Tibial nerve (tissue), 4 donors: ENCODE data around the gene NMRK1. TPM values are rescaled to one million over a fixed set of nuclear protein-coding genes. Genes with fewer than 3 reads are reported as not detected.

Experiments used
- DNase-seq, 2 donors: peaks; one replicate each; pipeline ENCODE4 v3.0.0-alpha.2; 2019; ENCODE audit warnings: low spot score in 2 of 2
- H3K27ac ChIP-seq, 4 donors: fragments of 200-600 bp; sonication (generic) in 3 of 4; one replicate each; pipeline ENCODE4 v1.5.1; 2017 to 2019; ENCODE audit warnings: mild to moderate bottlenecking in 1 of 4
- H3K27me3 ChIP-seq, 2 donors: fragments of 200-600 bp; sonication (generic) in 1 of 2; one replicate each; pipeline versions ENCODE4 v1.5.1 to v1.6.0; 2017 to 2019
- H3K36me3 ChIP-seq, 3 donors: fragments of 200-600 bp; sonication (generic); one replicate each; pipeline ENCODE4 v1.5.1; 2018 to 2019
- H3K4me1 ChIP-seq, 4 donors: fragments of 200-600 bp; sonication (generic) in 3 of 4; one replicate each; pipeline ENCODE4 v1.5.1; 2017 to 2019
- H3K4me3 ChIP-seq, 4 donors: fragments of 200-600 bp; sonication (generic) in 3 of 4; one replicate each; pipeline ENCODE4 v1.5.1; 2017 to 2019; ENCODE audit warnings: mild to moderate bottlenecking in 1 of 4, moderate library complexity in 1 of 4
- H3K9me3 ChIP-seq, 4 donors: fragments of 200-600 bp; sonication (generic) in 3 of 4; one replicate each; pipeline ENCODE4 v1.5.1; 2017 to 2019
- EP300 ChIP-seq, 2 donors: sonication (generic); formaldehyde crosslinking; IDR thresholded peaks; one replicate each; pipeline ENCODE4 v1.6.1; 2017; ENCODE audit warnings: antibody characterized with exemption in 2 of 2, mild to moderate bottlenecking in 1 of 2
- POLR2A ChIP-seq, 2 donors: fragments of 450-650 bp; IDR thresholded peaks; one replicate each; pipeline ENCODE4 v1.6.1; 2017; ENCODE audit warnings: antibody characterized with exemption in 2 of 2, mild to moderate bottlenecking in 2 of 2, moderate library complexity in 2 of 2
- WGBS, 2 donors: methylation state at CpG; one replicate each; pipeline ENCODE4 v1.1.5; 2018; 5-methylcytosine and 5-hydroxymethylcytosine counted together
- total RNA-seq, 4 donors: library from RNA; depleted of rRNA; stranded (reverse); fragments of >200 nt; gene quantifications; one replicate each; pipeline ENCODE4 v1.1.0, GENCODE V29; 2016
- TF ChIP-seq, protein P1 (sequence below), 5 experiments: fragments of 200-600 bp in 3 of 5; fragments of 450-650 bp in 2 of 5; sonication (generic) in 3 of 5; IDR thresholded peaks; one replicate each; pipeline ENCODE4 v1.5.1; 2016 to 2019; ENCODE audit warnings: antibody characterized with exemption in 5 of 5, mild to moderate bottlenecking in 3 of 5, moderate library complexity in 2 of 5

NMRK1 gene
- total RNA-seq, 4 donors from 2014 or later = 11.1 to 35.0 (median 16.2) TPM

DNA sequence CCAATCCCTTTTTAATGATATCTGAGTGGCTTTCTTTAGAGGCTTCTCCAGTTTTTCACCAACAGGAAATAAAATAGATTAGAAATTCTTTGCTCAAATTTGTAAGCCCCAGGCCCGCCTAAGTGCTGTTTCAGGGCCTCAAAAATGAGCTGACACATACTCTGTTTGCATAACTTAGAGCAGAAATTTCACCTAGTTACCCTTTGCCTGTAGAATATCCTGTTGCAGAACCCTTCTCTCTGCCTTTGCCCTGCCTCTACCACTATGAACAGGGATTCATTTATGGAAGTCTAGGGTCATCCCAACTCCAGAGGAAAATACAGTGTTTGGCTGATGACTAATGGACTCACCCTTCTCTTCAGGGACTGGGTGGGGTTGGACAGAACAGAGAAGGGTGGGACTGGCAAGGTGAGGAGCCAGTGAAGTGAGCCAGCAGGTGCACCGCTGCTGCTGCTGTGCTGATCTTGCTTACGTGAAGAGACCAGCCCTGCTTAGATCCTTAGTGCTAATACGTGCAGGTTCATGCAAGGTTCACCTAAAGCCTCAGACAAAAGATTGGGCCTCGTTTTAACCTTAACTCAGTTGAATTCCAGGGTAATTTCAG lies 23.2 kb upstream of the NMRK1 start:
- no peak overlapping the region for H3K4me3 ChIP-seq
- H3K4me1 ChIP-seq = peaks cover 0 to 49% (median 3%) of the 10 kb centered on the region in 4 donors
- H3K27ac ChIP-seq = no peak overlapping the region
- WGBS, 2 donors = 79 to 82% methylated on average over 5 of the region's 5 CpGs
- TF ChIP-seq, protein P1, sequence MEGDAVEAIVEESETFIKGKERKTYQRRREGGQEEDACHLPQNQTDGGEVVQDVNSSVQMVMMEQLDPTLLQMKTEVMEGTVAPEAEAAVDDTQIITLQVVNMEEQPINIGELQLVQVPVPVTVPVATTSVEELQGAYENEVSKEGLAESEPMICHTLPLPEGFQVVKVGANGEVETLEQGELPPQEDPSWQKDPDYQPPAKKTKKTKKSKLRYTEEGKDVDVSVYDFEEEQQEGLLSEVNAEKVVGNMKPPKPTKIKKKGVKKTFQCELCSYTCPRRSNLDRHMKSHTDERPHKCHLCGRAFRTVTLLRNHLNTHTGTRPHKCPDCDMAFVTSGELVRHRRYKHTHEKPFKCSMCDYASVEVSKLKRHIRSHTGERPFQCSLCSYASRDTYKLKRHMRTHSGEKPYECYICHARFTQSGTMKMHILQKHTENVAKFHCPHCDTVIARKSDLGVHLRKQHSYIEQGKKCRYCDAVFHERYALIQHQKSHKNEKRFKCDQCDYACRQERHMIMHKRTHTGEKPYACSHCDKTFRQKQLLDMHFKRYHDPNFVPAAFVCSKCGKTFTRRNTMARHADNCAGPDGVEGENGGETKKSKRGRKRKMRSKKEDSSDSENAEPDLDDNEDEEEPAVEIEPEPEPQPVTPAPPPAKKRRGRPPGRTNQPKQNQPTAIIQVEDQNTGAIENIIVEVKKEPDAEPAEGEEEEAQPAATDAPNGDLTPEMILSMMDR (IDR thresholded peaks at IDR 0.05) = no peak
- TF ChIP-seq EP300 (IDR thresholded peaks at IDR 0.05) (no peak), POLR2A (IDR thresholded peaks at IDR 0.05) (no peak)
- no peaks in the 10 kb centered on the region for H3K27me3 ChIP-seq
- H3K36me3 ChIP-seq = no peaks in the 10 kb centered on the region
- H3K9me3 ChIP-seq = no peaks in the 10 kb centered on the region
- no peak for DNase-seq

DNA sequence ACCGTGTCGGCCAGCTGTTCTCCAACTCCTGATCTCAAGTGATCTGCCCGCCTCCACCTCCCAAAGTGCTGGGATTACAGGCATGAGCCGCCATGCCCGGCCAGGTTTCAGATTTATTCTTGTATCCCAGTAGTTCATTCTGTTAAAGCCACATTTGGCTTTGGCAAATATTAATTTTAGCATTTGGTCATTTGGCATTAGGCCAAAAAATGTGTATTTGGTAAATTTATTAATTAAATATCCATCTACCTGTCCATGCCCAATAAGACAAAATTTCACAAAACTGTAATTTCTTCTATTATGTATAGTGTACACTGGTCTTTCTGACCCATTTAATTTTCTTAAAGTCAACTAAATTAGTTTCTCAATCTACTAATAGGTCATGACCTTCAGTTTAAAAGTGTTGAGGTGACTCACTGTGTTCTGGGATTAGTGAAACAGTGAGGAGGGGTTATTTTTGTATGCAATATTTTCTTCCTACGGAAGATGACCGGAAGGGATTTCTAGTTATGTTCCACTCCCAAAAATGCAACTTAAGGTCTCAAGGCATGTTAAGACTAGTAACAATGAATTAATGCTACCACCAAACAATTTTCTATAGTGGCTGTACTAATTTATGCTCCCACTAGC lies 21.4 kb upstream of the NMRK1 start:
- Histone ChIP-seq H3K4me3 (no peak overlapping the region), H3K36me3 (no peaks in the 10 kb centered on the region), H3K27me3 (no peaks in the 10 kb centered on the region), H3K27ac (no peak overlapping the region), H3K4me1 (peaks cover 0 to 62% (median 11%) of the 10 kb centered on the region in 4 donors), H3K9me3 (no peaks in the 10 kb centered on the region)
- TF ChIP-seq, protein P1 (IDR thresholded peaks at IDR 0.05) = no peak
- TF ChIP-seq EP300 (IDR thresholded peaks at IDR 0.05) (no peak), POLR2A (IDR thresholded peaks at IDR 0.05) (no peak)
- no peak for DNase-seq
- 90 to 93% methylated on average over 7 of the region's 7 CpGs for WGBS, 2 donors

DNA sequence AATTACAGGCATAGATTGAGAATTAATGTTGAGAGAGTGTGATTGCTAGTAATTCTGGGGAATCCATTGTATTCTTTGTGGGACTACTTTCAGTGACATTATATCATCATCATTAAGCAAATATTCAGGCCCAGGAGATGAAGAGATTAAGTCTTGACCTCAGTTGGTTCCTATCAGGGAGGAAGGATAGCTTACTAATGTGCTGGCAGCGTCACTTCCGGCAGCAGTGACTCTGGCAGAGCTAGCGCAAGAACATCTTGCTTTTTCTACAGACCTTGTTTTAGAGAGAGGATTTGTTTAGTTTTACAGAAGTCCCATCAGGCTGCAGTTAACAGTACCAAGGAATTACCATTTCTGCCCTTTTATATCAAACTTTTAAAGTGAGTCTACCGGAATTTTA lies 20.6 kb upstream of the NMRK1 start:
- Histone ChIP-seq H3K4me3 (no peak overlapping the region), H3K9me3 (no peaks in the 10 kb centered on the region), H3K27ac (peak overlapping the region in 1 of 4 donors; percentile 39), H3K36me3 (no peaks in the 10 kb centered on the region), H3K27me3 (no peaks in the 10 kb centered on the region), H3K4me1 (peaks cover 0 to 66% (median 11%) of the 10 kb centered on the region in 4 donors)
- TF ChIP-seq EP300 (IDR thresholded peaks at IDR 0.05) (no peak), POLR2A (IDR thresholded peaks at IDR 0.05) (no peak)
- TF ChIP-seq, protein P1 (IDR thresholded peaks at IDR 0.05) = no peak
- DNase-seq = no peak
- 78 to 84% methylated on average over 4 of the region's 4 CpGs for WGBS, 2 donors

DNA sequence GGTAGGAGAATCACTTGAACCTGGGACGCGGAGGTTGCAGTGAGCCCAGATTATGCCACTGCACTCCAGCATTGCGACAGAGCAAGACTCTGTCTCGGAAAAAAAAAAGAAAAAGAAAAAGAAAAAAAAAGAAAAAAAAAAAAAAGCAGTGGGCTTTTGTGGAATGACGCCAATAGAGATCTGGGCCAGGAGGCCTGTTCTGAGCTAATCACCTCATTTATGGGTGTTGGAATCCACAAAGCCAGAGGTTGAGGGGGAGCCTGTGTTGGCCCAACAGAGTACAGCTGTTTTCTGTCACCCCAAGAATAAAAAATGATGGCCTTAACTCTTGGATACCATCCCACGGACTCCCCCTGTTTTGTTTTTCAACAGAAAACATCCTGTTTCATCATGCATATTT lies 18.9 kb upstream of the NMRK1 start:
- WGBS, 2 donors = 43 to 50% methylated on average over 6 of the region's 6 CpGs
- H3K4me3 ChIP-seq = no peak overlapping the region
- TF ChIP-seq, protein P1 (IDR thresholded peaks at IDR 0.05) = no peak
- TF ChIP-seq POLR2A (IDR thresholded peaks at IDR 0.05) = no peak
- TF ChIP-seq EP300 (IDR thresholded peaks at IDR 0.05) = no peak
- H3K27me3 ChIP-seq = no peaks in the 10 kb centered on the region
- H3K36me3 ChIP-seq = no peaks in the 10 kb centered on the region
- peak overlapping the region in 3 of 4 donors; percentile 2 to 71 (median 67) for H3K27ac ChIP-seq
- DNase-seq = no peak
- peaks cover 0 to 51% (median 11%) of the 10 kb centered on the region in 4 donors for H3K4me1 ChIP-seq
- H3K9me3 ChIP-seq = no peaks in the 10 kb centered on the region

DNA sequence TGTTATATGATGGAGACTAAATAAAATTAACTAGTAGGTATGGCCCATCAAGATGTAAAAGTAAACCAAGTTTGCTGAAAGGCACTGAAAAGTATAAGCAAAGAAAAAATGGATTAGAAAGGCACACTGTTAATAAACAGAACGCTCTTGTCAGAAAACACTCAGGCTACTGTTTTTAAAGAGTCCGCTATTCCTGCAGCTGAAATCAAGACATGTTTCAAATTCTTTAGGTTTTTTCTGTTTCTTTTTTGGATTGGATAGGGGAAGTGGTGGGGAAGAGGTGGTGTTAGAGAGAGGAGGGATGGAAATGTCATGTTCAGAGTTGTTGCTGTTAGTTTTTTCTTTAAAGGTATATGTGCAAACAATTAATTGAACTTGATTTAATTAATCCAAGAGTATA lies 17.9 kb upstream of the NMRK1 start:
- Histone ChIP-seq H3K36me3 (no peaks in the 10 kb centered on the region), H3K4me1 (peaks cover 0 to 51% (median 11%) of the 10 kb centered on the region in 4 donors), H3K27ac (peak overlapping the region in 2 of 4 donors; percentile 67 to 71), H3K4me3 (no peak overlapping the region), H3K9me3 (no peaks in the 10 kb centered on the region), H3K27me3 (no peaks in the 10 kb centered on the region)
- no peak for DNase-seq
- TF ChIP-seq POLR2A (IDR thresholded peaks at IDR 0.05) (no peak), EP300 (IDR thresholded peaks at IDR 0.05) (no peak)
- TF ChIP-seq, protein P1 (IDR thresholded peaks at IDR 0.05) = no peak
- 20 to 24% methylated on average over 2 of the region's 2 CpGs for WGBS, 2 donors
